ENCODE data around the gene MIEN1. TPM values are rescaled to one million over a fixed set of nuclear protein-coding genes. Genes with fewer than 3 reads are reported as not detected.
"Not testable (repeated sequence)": the region's sequence is repeated elsewhere in the genome, so short reads cannot be mapped to it uniquely, and the experiment has no call there.

Gene MIEN1
- total RNA-seq, 2 experiments from 2014 or later, result 41.0 to 43.8 TPM

DNA sequence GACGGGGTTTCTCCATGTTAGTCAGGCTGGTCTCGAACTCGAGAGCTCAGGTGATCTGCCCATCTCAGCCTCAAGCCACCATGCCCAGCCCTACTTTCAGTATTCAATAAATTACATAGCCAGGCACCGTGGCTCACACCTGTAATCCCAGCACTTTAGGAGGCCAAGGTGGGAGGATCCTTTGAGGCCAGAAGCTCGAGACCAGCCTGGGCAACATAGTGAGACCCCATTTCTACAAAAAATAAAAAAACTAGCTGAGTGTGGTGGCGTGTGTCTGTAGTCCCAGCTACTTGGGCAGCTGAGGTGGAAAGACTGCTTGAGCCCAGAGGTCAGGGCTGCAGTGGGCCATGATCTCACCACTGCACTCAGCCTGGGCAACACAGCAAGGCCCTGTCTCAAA lies 8.2 kb downstream of the MIEN1 start:
- intact Hi-C loops (cut with micrococcal nuclease), result no loop called here
- DNase-seq, result no peak
- POLR2A ChIA-PET, result no interaction called here
- H3K27ac Mint-ChIP-seq, result no peak overlapping the region
- no peak overlapping the region for H3K4me3 Mint-ChIP-seq
- no peaks in the 10 kb centered on the region for H3K4me1 Mint-ChIP-seq (ENCODE audit: low read depth)
- H3K36me3 Mint-ChIP-seq, result peaks cover 3% of the 10 kb centered on the region
- no peaks in the 10 kb centered on the region for H3K27me3 Mint-ChIP-seq
- CTCF ChIA-PET, result interaction anchor here (1.2 kb wide), 1 partner anchor 69 kb away, joined by 7 read pairs; no protein-coding TSS in a partner anchor
- no peaks in the 10 kb centered on the region for H3K9me3 Mint-ChIP-seq

DNA sequence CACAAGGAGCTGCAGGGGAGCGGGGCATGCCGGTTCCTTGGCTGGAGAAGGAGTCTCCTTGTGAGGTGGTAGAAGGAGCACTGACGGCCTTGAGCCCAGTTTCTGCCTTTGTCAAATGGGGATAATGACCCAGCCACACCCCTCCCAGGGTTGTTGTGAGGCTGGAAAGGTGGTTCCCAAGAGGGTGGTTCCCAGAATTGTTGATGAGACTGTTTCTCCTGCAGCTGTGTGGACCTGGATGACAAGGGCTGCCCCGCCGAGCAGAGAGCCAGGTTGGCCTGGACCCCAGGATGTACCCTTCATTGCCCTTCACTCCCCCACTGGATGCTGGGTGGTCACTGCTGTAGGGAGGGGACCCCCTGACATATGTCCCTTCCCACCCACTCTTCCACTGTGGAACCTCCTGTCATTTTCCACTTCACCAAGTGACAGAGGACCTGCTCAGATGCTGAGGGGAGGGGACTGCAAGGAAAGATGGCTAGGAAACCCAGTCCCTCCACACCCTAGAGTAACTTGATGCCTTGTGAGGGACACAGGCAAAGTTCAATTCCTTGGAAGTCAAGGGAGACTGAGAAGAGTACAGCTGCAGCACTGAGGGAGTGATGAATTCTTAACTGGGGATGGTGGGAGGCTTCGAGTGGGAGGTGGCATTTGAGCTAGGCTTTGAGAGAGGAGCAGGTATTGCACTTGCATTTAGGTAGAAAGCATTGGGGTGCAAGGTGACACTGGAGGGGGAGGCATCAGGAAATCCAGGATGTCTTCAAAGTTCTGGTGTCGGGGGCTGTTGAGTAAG lies 10.6 kb downstream of the MIEN1 start:
- Mint-ChIP-seq H3K36me3 (no peaks in the 10 kb centered on the region), H3K4me1 (ENCODE audit: low read depth) (no peaks in the 10 kb centered on the region), H3K4me3 (no peak overlapping the region), H3K27me3 (no peaks in the 10 kb centered on the region), H3K27ac (no peak overlapping the region), H3K9me3 (no peaks in the 10 kb centered on the region)
- ChIA-PET CTCF (interaction anchor here (0.7 kb wide), 1 partner anchor 172 kb away, joined by 4 read pairs; no protein-coding TSS in a partner anchor), POLR2A (no interaction called here)
- DNase-seq, result no peak
- intact Hi-C loops (cut with micrococcal nuclease), result no loop called here

DNA sequence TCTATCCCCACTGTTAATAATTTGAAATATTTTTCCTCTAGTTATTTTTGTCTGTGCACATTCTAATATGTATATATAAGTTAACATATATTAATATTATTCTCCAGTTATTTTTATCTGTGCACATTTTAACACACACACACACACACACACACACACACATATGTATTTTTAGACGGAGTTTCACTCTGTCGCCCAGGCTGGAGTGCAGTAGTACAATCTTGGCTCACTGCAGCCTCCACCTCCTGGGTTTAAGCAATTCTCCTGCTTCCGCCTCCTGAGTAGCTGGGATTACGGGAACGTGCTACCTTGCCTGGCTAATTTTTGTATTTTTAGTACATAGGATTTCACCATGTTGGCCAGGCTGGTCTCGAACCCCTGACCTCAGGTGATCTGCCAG lies 12.7 kb downstream of the MIEN1 start:
- Mint-ChIP-seq H3K27me3 (no peaks in the 10 kb centered on the region), H3K4me3 (no peak overlapping the region)
- intact Hi-C loops (cut with micrococcal nuclease), result no loop called here

DNA sequence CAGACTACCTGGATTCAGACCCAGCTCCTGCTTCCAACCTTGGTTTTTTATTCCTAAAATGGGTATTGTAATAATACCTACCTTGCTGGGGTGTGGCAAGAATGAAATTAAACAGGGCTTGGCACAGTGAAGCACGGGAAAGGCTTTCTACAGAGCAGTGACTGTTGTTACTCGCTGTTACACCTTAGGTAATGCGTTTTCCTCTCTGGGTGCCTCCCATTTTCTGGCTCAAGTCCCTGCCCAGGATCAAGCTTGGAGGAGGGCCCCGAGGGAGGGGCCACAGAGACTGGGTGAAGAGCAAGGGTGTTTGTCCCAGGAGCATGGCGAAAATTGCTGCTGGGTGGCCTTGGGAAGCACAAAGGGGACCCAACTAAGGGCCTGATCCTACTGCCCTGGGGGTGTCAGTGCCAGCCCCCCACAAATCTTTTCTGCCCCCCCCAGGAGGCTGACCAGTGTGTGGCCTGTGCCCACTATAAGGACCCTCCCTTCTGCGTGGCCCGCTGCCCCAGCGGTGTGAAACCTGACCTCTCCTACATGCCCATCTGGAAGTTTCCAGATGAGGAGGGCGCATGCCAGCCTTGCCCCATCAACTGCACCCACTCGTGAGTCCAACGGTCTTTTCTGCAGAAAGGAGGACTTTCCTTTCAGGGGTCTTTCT lies 13.3 kb downstream of the MIEN1 start:
- Mint-ChIP-seq H3K4me1 (ENCODE audit: low read depth) (no peaks in the 10 kb centered on the region), H3K4me3 (no peak overlapping the region), H3K9me3 (no peaks in the 10 kb centered on the region), H3K27me3 (no peaks in the 10 kb centered on the region), H3K27ac (no peak overlapping the region), H3K36me3 (no peaks in the 10 kb centered on the region)
- no peak for DNase-seq
- intact Hi-C loops (cut with micrococcal nuclease), result no loop called here
- ChIA-PET CTCF (no interaction called here), POLR2A (no interaction called here)

More for the DNA sequence above, 12.7 kb downstream of the MIEN1 start:
- ChIA-PET CTCF (no interaction called here), POLR2A (no interaction called here)
- no peaks in the 10 kb centered on the region for H3K36me3 Mint-ChIP-seq
- no peaks in the 10 kb centered on the region for H3K9me3 Mint-ChIP-seq
- H3K27ac Mint-ChIP-seq, result no peak overlapping the region
- H3K4me1 Mint-ChIP-seq (ENCODE audit: low read depth), result no peaks in the 10 kb centered on the region
- DNase-seq, result no peak

DNA sequence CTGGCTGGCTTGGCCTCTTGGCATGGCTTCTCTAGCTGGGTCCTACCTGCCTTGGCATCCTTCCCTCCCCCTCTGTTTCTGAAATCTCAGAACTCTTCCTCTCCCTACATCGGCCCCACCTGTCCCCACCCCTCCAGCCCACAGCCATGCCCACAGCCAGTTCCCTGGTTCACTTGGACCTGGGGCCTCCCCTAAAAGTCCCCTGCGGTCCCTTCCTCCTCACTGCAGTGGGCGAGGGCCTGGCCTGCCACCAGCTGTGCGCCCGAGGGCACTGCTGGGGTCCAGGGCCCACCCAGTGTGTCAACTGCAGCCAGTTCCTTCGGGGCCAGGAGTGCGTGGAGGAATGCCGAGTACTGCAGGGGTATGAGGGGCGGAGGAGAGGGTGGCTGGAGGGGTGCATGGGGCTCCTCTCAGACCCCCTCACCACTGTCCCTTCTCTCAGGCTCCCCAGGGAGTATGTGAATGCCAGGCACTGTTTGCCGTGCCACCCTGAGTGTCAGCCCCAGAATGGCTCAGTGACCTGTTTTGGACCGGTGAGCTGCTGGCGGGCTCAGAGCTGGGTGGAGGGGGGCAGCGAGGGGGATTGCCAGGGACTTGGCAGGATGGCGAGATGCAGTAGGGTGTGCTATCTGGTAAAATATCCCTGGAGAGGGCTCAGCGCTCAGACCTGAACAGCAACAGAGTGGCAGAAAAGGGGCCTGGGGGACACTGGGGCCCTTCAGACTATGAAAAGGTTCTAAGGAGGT lies 14.1 kb downstream of the MIEN1 start:
- no peaks in the 10 kb centered on the region for H3K4me1 Mint-ChIP-seq (ENCODE audit: low read depth)
- H3K9me3 Mint-ChIP-seq, result no peaks in the 10 kb centered on the region
- no peak for DNase-seq
- no peak overlapping the region for H3K27ac Mint-ChIP-seq
- ChIA-PET CTCF (no interaction called here), POLR2A (no interaction called here)
- no peaks in the 10 kb centered on the region for H3K36me3 Mint-ChIP-seq
- no peak overlapping the region for H3K4me3 Mint-ChIP-seq
- intact Hi-C loops (cut with micrococcal nuclease), result no loop called here
- H3K27me3 Mint-ChIP-seq, result no peaks in the 10 kb centered on the region

DNA sequence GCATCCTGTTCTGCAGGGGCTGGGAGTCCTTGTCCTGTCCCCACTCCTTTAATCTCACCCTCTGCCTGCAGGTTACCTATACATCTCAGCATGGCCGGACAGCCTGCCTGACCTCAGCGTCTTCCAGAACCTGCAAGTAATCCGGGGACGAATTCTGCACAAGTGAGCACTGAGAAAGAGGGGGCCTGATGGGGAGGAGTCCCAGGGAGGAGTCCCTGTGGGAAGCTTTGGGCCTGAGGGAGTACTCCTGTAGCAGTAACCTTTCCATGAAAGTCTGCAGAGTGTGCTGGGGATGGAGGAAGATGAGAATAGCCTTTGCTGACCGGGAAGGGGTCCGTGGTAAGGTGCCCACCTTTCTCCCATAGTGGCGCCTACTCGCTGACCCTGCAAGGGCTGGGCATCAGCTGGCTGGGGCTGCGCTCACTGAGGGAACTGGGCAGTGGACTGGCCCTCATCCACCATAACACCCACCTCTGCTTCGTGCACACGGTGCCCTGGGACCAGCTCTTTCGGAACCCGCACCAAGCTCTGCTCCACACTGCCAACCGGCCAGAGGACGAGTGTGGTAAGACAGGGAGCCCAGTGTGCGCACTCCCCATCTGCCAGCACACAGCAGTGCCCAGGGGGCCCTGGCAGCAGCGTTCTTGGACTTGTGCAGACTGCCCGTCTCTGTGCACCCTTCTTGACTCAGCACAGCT lies 14.8 kb downstream of the MIEN1 start:
- Mint-ChIP-seq H3K9me3 (no peaks in the 10 kb centered on the region), H3K36me3 (no peaks in the 10 kb centered on the region), H3K4me3 (no peak overlapping the region), H3K4me1 (ENCODE audit: low read depth) (no peaks in the 10 kb centered on the region), H3K27me3 (no peaks in the 10 kb centered on the region), H3K27ac (no peak overlapping the region)
- ChIA-PET POLR2A (no interaction called here), CTCF (no interaction called here)
- intact Hi-C loops (cut with micrococcal nuclease), result no loop called here
- DNase-seq, result no peak

DNA sequence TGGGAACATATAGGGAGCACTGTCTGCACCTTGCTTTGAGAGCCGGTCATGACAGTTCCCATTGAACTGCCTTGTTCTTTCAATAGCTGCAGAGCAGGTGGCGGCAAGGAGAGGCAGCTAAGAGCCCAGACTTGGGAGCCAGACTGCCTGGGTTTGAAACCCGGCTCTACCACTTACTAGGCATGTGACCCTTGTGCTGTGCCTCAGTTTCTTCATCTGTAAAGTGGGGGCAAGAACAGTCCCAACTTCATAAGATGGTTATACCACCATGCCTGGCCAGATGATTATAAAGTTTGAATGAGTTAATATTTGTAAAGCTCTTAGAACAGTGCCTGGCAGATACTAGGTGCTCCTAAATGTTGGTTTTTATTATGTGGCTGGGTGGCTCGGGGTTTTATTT lies 16.1 kb downstream of the MIEN1 start:
- intact Hi-C loops (cut with micrococcal nuclease), result no loop called here
- CTCF ChIA-PET, result interaction anchor here (1.6 kb wide), 1 partner anchor 16 kb away, joined by 5 read pairs; the partner anchor contains the start of gene MIEN1
- POLR2A ChIA-PET, result no interaction called here

DNA sequence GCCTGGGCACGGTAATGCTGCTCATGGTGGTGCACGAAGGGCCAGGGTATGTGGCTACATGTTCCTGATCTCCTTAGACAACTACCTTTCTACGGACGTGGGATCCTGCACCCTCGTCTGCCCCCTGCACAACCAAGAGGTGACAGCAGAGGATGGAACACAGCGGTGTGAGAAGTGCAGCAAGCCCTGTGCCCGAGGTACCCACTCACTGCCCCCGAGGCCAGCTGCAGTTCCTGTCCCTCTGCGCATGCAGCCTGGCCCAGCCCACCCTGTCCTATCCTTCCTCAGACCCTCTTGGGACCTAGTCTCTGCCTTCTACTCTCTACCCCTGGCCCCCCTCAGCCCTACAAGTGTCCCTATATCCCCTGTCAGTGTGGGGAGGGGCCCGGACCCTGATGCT lies 18.5 kb downstream of the MIEN1 start:
- POLR2A ChIA-PET, result no interaction called here
- H3K27me3 Mint-ChIP-seq, result no peaks in the 10 kb centered on the region

More for the DNA sequence above, 16.1 kb downstream of the MIEN1 start:
- H3K4me3 Mint-ChIP-seq, result no peak overlapping the region
- no peaks in the 10 kb centered on the region for H3K4me1 Mint-ChIP-seq (ENCODE audit: low read depth)
- H3K27ac Mint-ChIP-seq, result no peak overlapping the region
- no peak for DNase-seq
- H3K36me3 Mint-ChIP-seq, result no peaks in the 10 kb centered on the region
- no peaks in the 10 kb centered on the region for H3K9me3 Mint-ChIP-seq
- H3K27me3 Mint-ChIP-seq, result no peaks in the 10 kb centered on the region

DNA sequence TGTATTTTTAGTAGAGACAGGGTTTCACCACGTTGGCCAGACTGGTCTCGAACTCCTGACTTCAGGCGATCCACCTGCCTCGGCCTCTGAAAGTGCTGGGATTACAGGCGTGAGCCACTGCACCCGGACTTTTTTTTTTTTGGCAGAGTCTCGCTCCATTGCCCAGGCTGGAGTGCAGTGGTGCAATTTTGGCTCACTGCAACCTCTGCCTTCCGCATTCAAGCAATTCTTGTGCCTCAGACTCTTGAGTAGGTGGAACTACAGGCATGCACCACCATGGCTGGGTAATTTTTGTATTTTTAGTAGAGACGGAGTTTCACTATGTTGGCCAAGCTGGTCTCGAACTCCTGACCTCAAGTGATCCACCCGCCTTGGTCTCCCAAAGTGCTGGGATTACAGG lies 19.3 kb downstream of the MIEN1 start:
- H3K27me3 Mint-ChIP-seq; intact Hi-C loops (cut with micrococcal nuclease); POLR2A ChIA-PET; H3K36me3 Mint-ChIP-seq; H3K27ac Mint-ChIP-seq; DNase-seq; H3K9me3 Mint-ChIP-seq; H3K4me1 Mint-ChIP-seq (ENCODE audit: low read depth); H3K4me3 Mint-ChIP-seq: not testable (repeated sequence)
- CTCF ChIA-PET, result interaction anchor here (1.1 to 1.3 kb wide), 2 partner anchors 19 to 57 kb away, joined by 3 read pairs; partner anchors contain the start of gene MIEN1

More for the DNA sequence above, 18.5 kb downstream of the MIEN1 start:
- DNase-seq, result no peak
- peaks cover 7% of the 10 kb centered on the region for H3K4me1 Mint-ChIP-seq (ENCODE audit: low read depth)
- no peak overlapping the region for H3K27ac Mint-ChIP-seq
- CTCF ChIA-PET, result no interaction called here
- H3K4me3 Mint-ChIP-seq, result no peak overlapping the region
- no peaks in the 10 kb centered on the region for H3K9me3 Mint-ChIP-seq
- no peaks in the 10 kb centered on the region for H3K36me3 Mint-ChIP-seq
- intact Hi-C loops (cut with micrococcal nuclease), result no loop called here

- no peak for DNase-seq
- Mint-ChIP-seq H3K27me3 (no peaks in the 10 kb centered on the region), H3K27ac (no peak overlapping the region), H3K36me3 (no peaks in the 10 kb centered on the region), H3K4me3 (no peak overlapping the region), H3K9me3 (no peaks in the 10 kb centered on the region), H3K4me1 (ENCODE audit: low read depth) (peaks cover 9% of the 10 kb centered on the region)
- ChIA-PET POLR2A (no interaction called here), CTCF (interaction anchor here (1.1 to 1.3 kb wide), 2 partner anchors 20 to 56 kb away, joined by 3 read pairs; partner anchors contain the start of gene MIEN1)
- intact Hi-C loops (cut with micrococcal nuclease), result no loop called here
These were observed 20.1 kb downstream of the MIEN1 start for GRCh38 chr17:39709998-39710964.

DNA sequence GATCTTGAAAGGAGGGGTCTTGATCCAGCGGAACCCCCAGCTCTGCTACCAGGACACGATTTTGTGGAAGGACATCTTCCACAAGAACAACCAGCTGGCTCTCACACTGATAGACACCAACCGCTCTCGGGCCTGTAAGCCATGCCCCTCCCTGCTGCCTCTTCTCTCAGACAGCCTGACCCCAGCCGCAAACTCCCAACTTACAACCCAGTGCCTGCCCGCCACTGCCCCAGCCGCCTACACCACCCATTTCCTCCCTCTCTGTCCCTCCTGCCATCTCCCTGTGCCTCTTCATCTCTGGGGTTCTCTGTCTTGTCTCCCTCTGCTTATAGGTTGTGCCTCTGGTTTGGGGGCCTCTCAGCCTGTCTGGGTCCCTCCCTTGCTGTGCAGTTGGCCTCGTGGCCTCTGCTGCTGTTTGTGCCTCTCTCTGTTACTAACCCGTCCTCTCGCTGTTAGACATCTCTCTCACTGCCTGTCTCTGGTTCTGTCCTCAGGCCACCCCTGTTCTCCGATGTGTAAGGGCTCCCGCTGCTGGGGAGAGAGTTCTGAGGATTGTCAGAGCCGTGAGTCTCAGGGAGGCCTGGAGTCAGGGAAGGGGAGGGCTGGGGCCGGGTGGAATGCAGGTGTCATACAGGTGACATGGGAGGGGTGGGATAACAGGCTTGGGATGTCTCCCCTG lies 20.9 kb downstream of the MIEN1 start:
- H3K4me1 Mint-ChIP-seq (ENCODE audit: low read depth), result peaks cover 9% of the 10 kb centered on the region

More for the DNA sequence above, 20.9 kb downstream of the MIEN1 start:
- no peaks in the 10 kb centered on the region for H3K9me3 Mint-ChIP-seq
- no peak overlapping the region for H3K4me3 Mint-ChIP-seq
- intact Hi-C loops (cut with micrococcal nuclease), result no loop called here
- no peaks in the 10 kb centered on the region for H3K36me3 Mint-ChIP-seq
- H3K27me3 Mint-ChIP-seq, result no peaks in the 10 kb centered on the region
- H3K27ac Mint-ChIP-seq, result no peak overlapping the region
- POLR2A ChIA-PET, result no interaction called here
- no peak for DNase-seq
- CTCF ChIA-PET, result interaction anchor here (1.3 kb wide), 1 partner anchor 21 kb away, joined by 4 read pairs; the partner anchor contains the start of gene MIEN1
